Esophagus (tissue), 2 donors: ENCODE measurements around the gene PHETA1. TPM values are rescaled to one million over a fixed set of nuclear protein-coding genes. Genes with fewer than 3 reads are reported as not detected.

Experiments
- H3K27ac ChIP-seq, 2 donors: one replicate each; pipeline ENCODE4 v1.5.1; 2013; ENCODE audit warnings: low read depth in 2 of 2, mild to moderate bottlenecking in 2 of 2, inconsistent platforms in 1 of 2, low read length in 1 of 2, moderate library complexity in 1 of 2
- H3K27me3 ChIP-seq, 2 donors: one replicate each; pipeline ENCODE4 v1.6.1; 2013; ENCODE audit warnings: low read length in 2 of 2, control low read depth in 1 of 2, mild to moderate bottlenecking in 1 of 2; ENCODE audit not compliant: insufficient read depth in 2 of 2, control insufficient read depth in 1 of 2
- H3K36me3 ChIP-seq, 2 donors: one replicate each; pipeline ENCODE4 v1.6.1; 2013; ENCODE audit warnings: low read length in 1 of 2; ENCODE audit not compliant: control insufficient read depth in 2 of 2, insufficient read depth in 2 of 2
- H3K4me1 ChIP-seq, 2 donors: one replicate each; pipeline ENCODE4 v1.6.1; 2013; ENCODE audit warnings: low read length in 1 of 2; ENCODE audit not compliant: control insufficient read depth in 2 of 2, insufficient read depth in 2 of 2
- H3K4me3 ChIP-seq, 2 donors: one replicate each; pipeline ENCODE4 v1.5.1; 2013; ENCODE audit warnings: low read length in 2 of 2, mild to moderate bottlenecking in 2 of 2, low read depth in 1 of 2, moderate library complexity in 1 of 2
- H3K9me3 ChIP-seq, 2 donors: one replicate each; pipeline ENCODE4 v1.6.1; 2013; ENCODE audit warnings: mild to moderate bottlenecking in 2 of 2, low read depth in 1 of 2, low read length in 1 of 2, moderate library complexity in 1 of 2; ENCODE audit not compliant: control insufficient read depth in 2 of 2, insufficient read depth in 1 of 2
- WGBS, 2 donors: extraction: QIAGEN DNeasy Blood & Tissue Kit; methylation state at CpG; one replicate each; pipeline ENCODE4 v1.1.7; 2013; 5-methylcytosine and 5-hydroxymethylcytosine counted together
- polyA plus RNA-seq, 2 donors: library from polyadenylated mRNA; stranded (reverse); fragments of 200-250 nt; gene quantifications; one replicate each; pipeline ENCODE4 v1.2.3, GENCODE V29; 2013
- donor health status: healthy with polysubstance abuse.
- donor health status: Bipolar disorder and iron deficiency.

The PHETA1 gene, protein sequence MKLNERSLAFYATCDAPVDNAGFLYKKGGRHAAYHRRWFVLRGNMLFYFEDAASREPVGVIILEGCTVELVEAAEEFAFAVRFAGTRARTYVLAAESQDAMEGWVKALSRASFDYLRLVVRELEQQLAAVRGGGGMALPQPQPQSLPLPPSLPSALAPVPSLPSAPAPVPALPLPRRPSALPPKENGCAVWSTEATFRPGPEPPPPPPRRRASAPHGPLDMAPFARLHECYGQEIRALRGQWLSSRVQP
- 10 to 100 TPM in 1 of 2 donors, 1 to 10 TPM in 1; 9.0 to 10.0 TPM for polyA plus RNA-seq

- H3K27me3 ChIP-seq, result no peaks in the 10 kb centered on the region
- WGBS, 2 donors, result 1% methylated on average over 71 to 72 of the region's 72 CpGs
- no peaks in the 10 kb centered on the region for H3K9me3 ChIP-seq
- H3K4me1 ChIP-seq, result peaks cover 11 to 15% of the 10 kb centered on the region in 2 donors
- peaks cover 0 to 9% of the 10 kb centered on the region in 2 donors for H3K36me3 ChIP-seq
- peak within 1 kb of the TSS; percentile 65 to 84 for H3K4me3 ChIP-seq
- peak within 1 kb of the TSS in 1 of 2 donors; percentile 62 for H3K27ac ChIP-seq
These were observed at the start of gene PHETA1 for GRCh38 chr12:111368788-111369495. PHETA1 (minus strand) TSS chr12:111369095; CDS start chr12:111363427, 5,668 bp downstream.

DNA sequence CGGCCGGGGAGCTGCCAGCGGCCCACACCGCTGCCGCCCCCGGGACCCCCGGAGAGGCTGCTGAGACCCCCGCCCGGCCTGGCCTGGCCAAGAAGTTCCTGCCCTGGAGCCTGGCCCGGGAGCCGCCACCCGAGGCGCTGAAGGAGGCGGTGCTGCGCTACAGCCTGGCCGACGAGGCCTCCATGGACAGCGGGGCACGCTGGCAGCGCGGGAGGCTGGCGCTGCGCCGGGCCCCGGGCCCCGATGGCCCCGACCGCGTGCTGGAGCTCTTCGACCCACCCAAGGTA is 49.6 kb upstream of the PHETA1 start:
- H3K4me3 ChIP-seq, result no peak overlapping the region
- no peaks in the 10 kb centered on the region for H3K9me3 ChIP-seq
- no peaks in the 10 kb centered on the region for H3K27me3 ChIP-seq
- no peak overlapping the region for H3K27ac ChIP-seq
- peaks cover 0 to 2% of the 10 kb centered on the region in 2 donors for H3K4me1 ChIP-seq
- 88 to 93% methylated on average over 30 of the region's 30 CpGs for WGBS, 2 donors
- H3K36me3 ChIP-seq, result peaks cover 0 to 7% of the 10 kb centered on the region in 2 donors

DNA sequence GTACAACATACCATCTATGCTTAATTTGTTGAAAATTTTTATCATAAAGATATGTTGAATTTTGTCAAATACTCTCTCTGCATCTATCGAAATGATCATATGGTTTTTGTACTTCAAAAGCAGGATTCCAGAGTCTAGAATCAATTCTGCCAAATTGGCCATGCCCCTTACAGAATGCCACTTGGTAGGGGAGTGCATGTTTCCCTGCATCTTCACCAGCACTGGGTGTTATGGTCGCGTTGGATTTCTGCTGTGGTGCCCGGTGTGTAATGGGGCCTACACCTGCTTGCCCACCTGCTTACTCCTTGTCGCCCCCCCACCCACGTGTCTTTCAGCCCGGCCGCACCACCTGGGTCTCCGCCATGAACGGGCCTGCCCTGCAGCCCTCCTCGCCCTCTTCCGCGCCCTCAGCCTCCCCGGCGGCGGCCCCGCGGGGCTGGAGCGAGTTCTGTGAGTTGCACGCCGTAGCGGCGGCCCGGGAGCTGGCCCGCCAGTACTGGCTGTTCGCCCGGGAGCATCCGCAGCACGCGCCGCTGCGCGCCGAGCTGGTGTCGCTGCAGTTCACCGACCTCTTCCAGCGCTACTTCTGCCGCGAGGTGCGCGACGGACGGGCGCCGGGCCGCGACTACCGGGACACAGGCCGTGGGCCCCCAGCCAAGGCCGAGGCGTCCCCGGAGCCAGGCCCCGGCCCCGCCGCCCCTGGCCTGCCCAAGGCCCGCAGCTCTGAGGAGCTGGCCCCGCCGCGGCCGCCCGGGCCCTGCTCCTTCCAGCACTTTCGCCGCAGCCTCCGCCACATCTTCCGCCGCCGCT is 49.1 kb upstream of the PHETA1 start:
- H3K4me3 ChIP-seq, result no peak overlapping the region
- H3K4me1 ChIP-seq, result peaks cover 0 to 2% of the 10 kb centered on the region in 2 donors
- H3K27me3 ChIP-seq, result no peaks in the 10 kb centered on the region
- 89 to 91% methylated on average over 57 to 67 of the region's 67 CpGs for WGBS, 2 donors
- H3K9me3 ChIP-seq, result no peaks in the 10 kb centered on the region
- H3K36me3 ChIP-seq, result peaks cover 0 to 7% of the 10 kb centered on the region in 2 donors
- H3K27ac ChIP-seq, result no peak overlapping the region

DNA sequence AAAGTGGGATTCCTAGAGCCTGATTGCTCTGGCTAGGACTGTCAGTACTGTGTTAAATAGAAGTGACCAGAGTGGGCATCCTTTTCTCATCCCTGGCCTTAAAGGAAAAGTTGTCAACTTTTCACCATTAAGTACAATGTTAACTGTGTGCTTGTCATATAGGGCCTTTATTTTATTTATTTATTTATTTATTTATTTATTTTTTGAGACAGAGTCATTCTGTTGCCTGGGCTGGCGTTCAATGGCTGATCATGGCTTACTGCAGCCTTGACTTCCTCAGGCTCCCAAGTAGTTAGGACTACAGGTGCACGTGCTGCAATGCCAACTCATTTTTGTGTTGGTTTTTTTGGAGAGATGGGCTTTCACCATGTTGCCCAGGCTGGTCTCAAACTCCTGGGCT is 48.4 kb upstream of the PHETA1 start:
- Histone ChIP-seq H3K4me3 (no peak overlapping the region), H3K36me3 (peaks cover 0 to 7% of the 10 kb centered on the region in 2 donors), H3K27ac (no peak overlapping the region), H3K4me1 (peaks cover 0 to 2% of the 10 kb centered on the region in 2 donors), H3K9me3 (no peaks in the 10 kb centered on the region), H3K27me3 (no peaks in the 10 kb centered on the region)
- 92 to 95% methylated on average over 2 of the region's 2 CpGs for WGBS, 2 donors

- Histone ChIP-seq H3K36me3 (peaks cover 0 to 7% of the 10 kb centered on the region in 2 donors), H3K9me3 (no peaks in the 10 kb centered on the region), H3K4me3 (no peak overlapping the region), H3K27me3 (no peaks in the 10 kb centered on the region), H3K4me1 (peaks cover 2% of the 10 kb centered on the region in 2 donors), H3K27ac (no peak overlapping the region)
- 92 to 93% methylated on average over 7 of the region's 7 CpGs for WGBS, 2 donors
These were observed 45.9 kb upstream of the PHETA1 start for GRCh38 chr12:111414711-111415252.

- Histone ChIP-seq H3K4me3 (no peak overlapping the region), H3K27me3 (no peaks in the 10 kb centered on the region), H3K27ac (no peak overlapping the region), H3K9me3 (no peaks in the 10 kb centered on the region), H3K4me1 (peaks cover 3 to 4% of the 10 kb centered on the region in 2 donors), H3K36me3 (peaks cover 0 to 4% of the 10 kb centered on the region in 2 donors)
- WGBS, 2 donors, result 64 to 73% methylated on average over 12 of the region's 12 CpGs
These were observed 44.7 kb upstream of the PHETA1 start for GRCh38 chr12:111413442-111414086.

DNA sequence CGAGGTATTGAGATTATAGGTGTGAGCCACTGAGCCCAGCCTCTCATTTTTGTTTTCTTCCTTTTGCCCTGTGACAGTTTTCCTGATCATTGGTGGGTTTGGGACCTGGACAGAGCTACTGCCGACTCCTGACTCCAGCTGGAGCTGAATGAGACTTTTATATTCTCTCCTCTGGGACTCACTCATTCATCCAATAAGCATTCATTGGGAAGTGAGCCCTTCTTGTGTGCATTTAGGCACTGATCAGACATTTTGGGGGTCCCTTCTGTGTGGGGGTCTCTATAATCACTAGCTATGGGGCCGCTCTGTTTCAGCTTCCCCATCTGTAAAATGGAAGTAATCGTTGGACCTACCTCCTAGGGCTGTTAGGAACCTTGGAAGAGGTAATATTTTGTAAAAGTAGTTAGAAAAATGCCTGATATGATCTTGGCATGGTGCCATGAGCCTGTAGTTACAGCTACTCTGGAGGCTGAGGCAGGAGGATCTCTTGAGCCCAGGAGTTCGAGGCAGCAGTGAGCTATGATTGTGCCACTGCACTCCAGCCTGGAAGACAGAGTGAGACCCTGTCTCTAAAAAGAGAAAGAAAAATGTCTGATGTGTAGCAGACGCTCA is 44.0 kb upstream of the PHETA1 start:
- H3K9me3 ChIP-seq, result no peaks in the 10 kb centered on the region
- 71% methylated on average over 6 of the region's 6 CpGs for WGBS, 2 donors
- no peak overlapping the region for H3K4me3 ChIP-seq
- no peak overlapping the region for H3K27ac ChIP-seq
- H3K36me3 ChIP-seq, result no peaks in the 10 kb centered on the region
- H3K27me3 ChIP-seq, result no peaks in the 10 kb centered on the region
- H3K4me1 ChIP-seq, result peaks cover 3 to 7% of the 10 kb centered on the region in 2 donors

GRCh38 chr12:111412007-111412829 is 43.3 kb upstream of the PHETA1 start:
- Histone ChIP-seq H3K36me3 (no peaks in the 10 kb centered on the region), H3K9me3 (no peaks in the 10 kb centered on the region), H3K4me3 (no peak overlapping the region), H3K27ac (peak overlapping the region; percentile 8 to 56), H3K27me3 (no peaks in the 10 kb centered on the region), H3K4me1 (peaks cover 3 to 7% of the 10 kb centered on the region in 2 donors)
- 60 to 61% methylated on average over 15 of the region's 15 CpGs for WGBS, 2 donors
